K562 (cell line): ENCODE results near the gene UNC45A. TPM values are rescaled to one million over a fixed set of nuclear protein-coding genes. Genes with fewer than 3 reads are reported as not detected.

ENCODE experiments used
- ATAC-seq: fragments of 200-7000 bp; cut with Tn5 transposase; 3 replicates; pipeline ENCODE4 v1.9.1; 2020; ENCODE audit warnings: moderate library complexity
- BruUV-seq: library from RNA; stranded (reverse); fragments of 400-500 nt; replicated peaks from 2 replicates; lab custom pipeline; 2021; lab: Mats Ljungman, UMichigan
- CTCF ChIA-PET: fragments of 300-600 bp; formaldehyde crosslinking; extraction: SDS; loops from one replicate; lab custom pipeline; 2021; ENCODE audit warnings: low intra/inter-chr PET ratio; lab: Yijun Ruan, JAX
- POLR2A ChIA-PET: fragments of 300-600, 350-650 bp; sonication (Branson Sonifier 250); formaldehyde crosslinking; extraction: SDS; loops from one replicate; lab custom pipeline; 2021; ENCODE audit warnings: antibody characterized with exemption, inconsistent platforms; lab: Yijun Ruan, JAX
- DNase-seq, 4 experiments: peaks; one replicate each; pipeline versions ENCODE4 v3.0.0 to v3.0.0-alpha.2; 2011 to 2018; ENCODE audit warnings: low spot score in 3 of 4, mixed read lengths in 3 of 4; ENCODE audit errors: extremely low read depth in 1 of 4
- FAIRE-seq: peaks from 2 replicates; lab custom pipeline; 2011; peaks lifted over from hg19 to GRCh38; lab: Jason Lieb, UNC
- H2AFZ ChIP-seq: 2 replicates; pipeline ENCODE4 v1.6.0; 2011; ENCODE audit warnings: low read depth, low read length, control low read depth, inconsistent platforms
- H3K27ac ChIP-seq: fragments of 200-600 bp; 3 replicates; pipeline ENCODE4 v1.8.0; 2011; ENCODE audit warnings: low read depth, mild to moderate bottlenecking, control low read depth, inconsistent platforms, low read length, moderate library complexity, mixed read lengths; ENCODE audit errors: extremely low read depth
- H3K27me3 ChIP-seq, 2 experiments: fragments of 300-600 bp in 1 of 2; 2 replicates in 1 of 2; 3 replicates in 1 of 2; pipeline versions ENCODE4 v1.6.0 to v1.8.0; 2011; ENCODE audit warnings: inconsistent platforms in 2 of 2, low read length in 2 of 2, mild to moderate bottlenecking in 1 of 2, mixed read lengths in 1 of 2, moderate library complexity in 1 of 2; ENCODE audit not compliant: control insufficient read depth in 2 of 2, insufficient read depth in 2 of 2
- H3K36me3 ChIP-seq: fragments of 300-600 bp; 3 replicates; pipeline ENCODE4 v1.8.0; 2011; ENCODE audit warnings: mild to moderate bottlenecking, low read length, inconsistent platforms; ENCODE audit not compliant: control insufficient read depth, insufficient read depth
- H3K4me1 ChIP-seq, 2 experiments: fragments of 200-600 bp in 1 of 2; replicated peaks in 1 of 2; 2 replicates in 1 of 2; 3 replicates in 1 of 2; pipeline versions ENCODE4 v1.5.1 to v1.8.0; 2011; ENCODE audit warnings: inconsistent platforms in 2 of 2, low read length in 2 of 2, mild to moderate bottlenecking in 1 of 2, mixed read lengths in 1 of 2, moderate library complexity in 1 of 2; ENCODE audit not compliant: control insufficient read depth in 2 of 2, insufficient read depth in 2 of 2
- H3K4me2 ChIP-seq: 2 replicates; pipeline ENCODE4 v1.6.1; 2011; ENCODE audit warnings: low read length, control low read depth, inconsistent platforms, mixed read lengths; ENCODE audit not compliant: insufficient read depth
- H3K4me3 ChIP-seq: fragments of 200-600 bp; sonication (generic), shearing (Covaris generic); 2 replicates; pipeline ENCODE4 v1.5.1; 2016; ENCODE audit warnings: control low read depth, inconsistent platforms
- H3K79me2 ChIP-seq: fragments of 200-600 bp; 3 replicates; pipeline ENCODE4 v1.8.0; 2011; ENCODE audit warnings: low read length, inconsistent platforms; ENCODE audit not compliant: control insufficient read depth, insufficient read depth
- H3K9ac ChIP-seq, 2 experiments: 2 replicates each; pipeline versions ENCODE4 v1.6.0 to v1.6.1; 2011; ENCODE audit warnings: low read depth in 2 of 2, low read length in 2 of 2, control low read depth in 1 of 2, inconsistent platforms in 1 of 2, mild to moderate bottlenecking in 1 of 2, mixed read lengths in 1 of 2; ENCODE audit not compliant: insufficient read depth in 1 of 2
- H3K9me1 ChIP-seq: one replicate; pipeline ENCODE4 v1.6.0; 2011; ENCODE audit warnings: inconsistent platforms, mild to moderate bottlenecking, low read length, moderate library complexity; ENCODE audit not compliant: control insufficient read depth, insufficient read depth
- H3K9me3 ChIP-seq: replicated peaks from 2 replicates; pipeline ENCODE4 v1.5.1; 2011; ENCODE audit warnings: low read depth, low read length, inconsistent platforms; ENCODE audit not compliant: control insufficient read depth, insufficient read depth
- H4K20me1 ChIP-seq: replicated peaks from 2 replicates; pipeline ENCODE4 v1.6.1; 2011; ENCODE audit warnings: low read length, inconsistent platforms, mixed read lengths; ENCODE audit not compliant: control insufficient read depth, insufficient read depth
- CTBP1 ChIP-seq: fragments of 450-650 bp; IDR thresholded peaks from 2 replicates; pipeline ENCODE4 v1.6.1; 2016; ENCODE audit warnings: borderline replicate concordance
- ETV1 ChIP-seq: fragments of 450-650 bp; conservative IDR thresholded peaks from 2 replicates; pipeline ENCODE4 v1.6.1; 2016; ENCODE audit warnings: missing genetic modification characterization, control low read depth, low read depth, missing compliant biosample characterization
- FOSL1 ChIP-seq: fragments of 200-800 bp; sonication (Bioruptor generic); conservative IDR thresholded peaks from 2 replicates; pipeline ENCODE4 v1.6.1; 2016; ENCODE audit warnings: missing genetic modification characterization, missing compliant biosample characterization
- GATAD2A ChIP-seq: fragments of 450-650 bp; IDR thresholded peaks from 2 replicates; pipeline ENCODE4 v1.6.1; 2017
- HIVEP1 ChIP-seq: fragments of 250-450 bp; sonication (Bioruptor Pico); IDR thresholded peaks from 2 replicates; pipeline ENCODE4 v1.4.0; 2020; ENCODE audit warnings: mild to moderate bottlenecking
- MEIS2 ChIP-seq: fragments of 450-650 bp; IDR thresholded peaks from 2 replicates; pipeline ENCODE4 v1.6.1; 2014; ENCODE audit warnings: mild to moderate bottlenecking; ENCODE audit not compliant: partially characterized antibody
- MYC ChIP-seq, 2 experiments: fragments of 250-450 bp in 1 of 2; sonication (Bioruptor Pico) in 1 of 2; IDR thresholded peaks; 2 replicates each; pipeline versions ENCODE4 v1.5.1 to v1.6.1; 2012 to 2021; ENCODE audit warnings: low read depth in 2 of 2, borderline replicate concordance in 1 of 2, improper control_type of control experiment in 1 of 2, low read length in 1 of 2, mild to moderate bottlenecking in 1 of 2, moderate library complexity in 1 of 2
- NONO ChIP-seq, 2 experiments: fragments of 200-400 bp in 1 of 2; fragments of 450-650 bp in 1 of 2; formaldehyde crosslinking in 1 of 2; IDR thresholded peaks; 2 replicates each; pipeline ENCODE4 v1.6.1; 2017; ENCODE audit warnings: low read depth in 2 of 2, mild to moderate bottlenecking in 2 of 2, moderate library complexity in 2 of 2, low read length in 1 of 2
- POLR2G ChIP-seq: fragments of 200-400 bp; formaldehyde crosslinking; IDR thresholded peaks from 2 replicates; pipeline ENCODE4 v1.6.1; 2017; ENCODE audit warnings: low read depth, mild to moderate bottlenecking, antibody characterized with exemption, low read length, moderate library complexity
- RBBP5 ChIP-seq: fragments of 200-600 bp; sonication (generic); IDR thresholded peaks from 2 replicates; pipeline ENCODE4 v1.6.1; 2012; ENCODE audit warnings: borderline replicate concordance, mild to moderate bottlenecking, low read length, control low read depth, inconsistent platforms; ENCODE audit not compliant: insufficient read depth, poor library complexity, severe bottlenecking
- SP1 ChIP-seq: sonication (generic); formaldehyde crosslinking; IDR thresholded peaks from 2 replicates; pipeline ENCODE4 v1.8.1; 2022; ENCODE audit warnings: mild to moderate bottlenecking, missing genetic modification reagents
- SUPT5H ChIP-seq: fragments of 450-650 bp; IDR thresholded peaks from 2 replicates; pipeline ENCODE4 v1.6.1; 2016
- ZC3H4 ChIP-seq: sonication (generic); formaldehyde crosslinking; IDR thresholded peaks from 2 replicates; pipeline ENCODE4 v1.9.0; 2021; ENCODE audit warnings: missing genetic modification reagents, borderline replicate concordance
- ZNF436 ChIP-seq: fragments of 250-450, 450-650 bp; sonication (Bioruptor Pico); formaldehyde crosslinking; IDR thresholded peaks from 2 replicates; pipeline ENCODE4 v1.7.0; 2020; ENCODE audit warnings: mild to moderate bottlenecking
- ZNF589 ChIP-seq: fragments of 200-800 bp; sonication (Bioruptor generic); IDR thresholded peaks from 2 replicates; pipeline ENCODE4 v1.6.1; 2016; ENCODE audit warnings: low read depth, missing genetic modification characterization, missing compliant biosample characterization
- WGBS: fragments of 100-300 bp; shearing (Covaris generic); methylation state at CpG from one replicate; pipeline ENCODE4 v1.1.6; 2016; ENCODE audit warnings: low coverage, mixed read lengths; ENCODE audit not compliant: insufficient coverage; ENCODE audit errors: missing lambda C conversion rate; 5-methylcytosine and 5-hydroxymethylcytosine counted together
- in situ Hi-C: fragments of 300-500 bp; cut with MboI; formaldehyde crosslinking; loops from 4 replicates; pipeline ENCODE4 v1.15.0; 2018; ENCODE audit warnings: inconsistent platforms, mixed read lengths
- intact Hi-C: fragments of 100-400 bp; cut with micrococcal nuclease; formaldehyde crosslinking; loops from 2 replicates; pipeline ENCODE4 v1.14.2; 2022
- polyA plus RNA-seq, 8 experiments: library from polyadenylated mRNA; depleted of rRNA in 4 of 8; stranded (reverse) in 5 of 8; unstranded in 3 of 8; fragments of >200 nt; fragmentation: Nextera tagmentation in 2 of 8; fragmentation: Illumina TruSeq in 1 of 8; extraction: Ambion mirVana in 2 of 8; extraction: Trizol in 1 of 8; gene quantifications; 2 replicates each; pipeline versions ENCODE4 v1.2.1 to v1.2.3, GENCODE V29; 2011 to 2014; ENCODE audit warnings: inconsistent platforms in 1 of 8, missing spikeins in 1 of 8
- total RNA-seq, 7 experiments: library from RNA; depleted of rRNA in 6 of 7; stranded (reverse); fragments of >200 nt in 6 of 7; fragmentation: Illumina TruSeq in 2 of 7; extraction: Trizol in 2 of 7; gene quantifications; 2 replicates each; pipeline versions ENCODE4 v1.2.1 to v1.2.3, GENCODE V29; 2011 to 2021; ENCODE audit warnings: low replicate concordance in 1 of 7
- TF ChIP-seq, protein P1 (sequence below): fragments of 250-450 bp; sonication (Bioruptor Pico); IDR thresholded peaks from 2 replicates; pipeline ENCODE4 v1.4.0; 2020; ENCODE audit warnings: mild to moderate bottlenecking, moderate library complexity
- TF ChIP-seq, protein P2 (sequence below), 2 experiments: fragments of 200-800 bp in 1 of 2; sonication (Bioruptor generic) in 1 of 2; sonication (generic) in 1 of 2; formaldehyde crosslinking in 1 of 2; IDR thresholded peaks in 1 of 2; conservative IDR thresholded peaks in 1 of 2; 2 replicates each; pipeline versions ENCODE4 v1.5.0 to v1.6.1; 2016 to 2020; ENCODE audit warnings: missing compliant biosample characterization in 1 of 2, missing genetic modification characterization in 1 of 2, missing genetic modification reagents in 1 of 2

UNC45A gene
- total and polyA plus RNA-seq, 9 of the 15 experiments (the other 6 are each of a cell fraction or from before 2014, with no cell fraction given): 22.4 to 79.3 (median 43.7) TPM

DNA sequence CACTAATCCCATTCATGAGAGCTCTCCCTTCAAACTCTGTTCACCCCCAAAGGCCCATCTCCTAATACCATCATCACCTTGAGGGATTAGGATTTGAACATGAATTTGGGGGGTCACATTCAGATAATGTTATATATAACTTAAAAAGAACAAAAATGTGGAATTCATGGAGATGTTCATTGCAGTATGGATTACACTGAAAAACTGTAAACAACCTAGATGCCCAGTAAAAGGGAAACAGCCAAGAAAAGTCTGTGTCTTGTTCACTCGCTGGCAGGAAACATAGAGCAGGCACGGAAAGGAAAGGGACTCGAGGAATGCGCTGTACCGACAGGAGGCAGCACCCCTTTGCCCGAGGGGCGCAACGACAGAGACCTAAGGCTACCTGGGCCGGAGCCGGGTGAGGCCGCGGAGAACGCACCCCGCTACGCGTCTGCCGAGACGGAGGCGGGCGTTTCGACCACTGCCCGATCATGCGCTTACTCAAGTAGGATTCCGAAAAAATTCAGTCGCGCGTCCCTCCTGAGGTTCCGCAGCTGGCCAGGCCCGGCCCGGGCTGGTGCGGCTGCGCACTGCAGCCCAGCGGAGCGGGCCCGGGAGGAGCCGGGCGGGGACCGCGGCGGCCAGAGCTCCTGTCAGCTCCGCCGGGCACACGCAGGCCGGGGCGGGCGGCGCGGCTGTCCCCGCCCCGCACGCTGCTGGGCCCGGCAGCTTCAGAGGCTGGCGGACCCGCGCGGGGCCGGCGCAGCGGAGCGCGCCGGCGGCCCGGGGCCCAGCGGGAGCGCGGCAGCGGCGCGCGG, 32.8 kb upstream of the UNC45A start:
- H3K27me3 ChIP-seq: no peaks in the 10 kb centered on the region
- peak overlapping the region; percentile 99 for H3K27ac ChIP-seq
- no peaks in the 10 kb centered on the region for H3K9me3 ChIP-seq
- peak overlapping the region; percentile 69 for H3K4me3 ChIP-seq
- intact Hi-C loops (no loop called here), in situ Hi-C loops (no loop called here)
- H4K20me1 ChIP-seq: no peaks in the 10 kb centered on the region
- peaks cover 28 to 69% of the 10 kb centered on the region in 2 experiments; a peak in 4 of 5 replicates for H3K4me1 ChIP-seq
- BruUV-seq: TSS peak; percentile 76
- DNase-seq (peak; percentile 75 to 92 (median 90)), FAIRE-seq (no peak), ATAC-seq (peak; percentile 75)
- H3K36me3 ChIP-seq: peaks cover 31% of the 10 kb centered on the region
- peak overlapping the region; percentile 95 to 99 for H3K9ac ChIP-seq
- peaks cover 52% of the 10 kb centered on the region for H3K79me2 ChIP-seq
- WGBS: under 1% methylated on average over 61 of the region's 71 CpGs
- peak overlapping the region; percentile 93 for H3K4me2 ChIP-seq
- CTCF ChIA-PET: interaction anchor here (0.7 to 1.8 kb wide), 4 partner anchors 29 to 130 kb away, joined by 3 to 6 read pairs (median 4); partner anchors contain the start of gene UNC45A
- POLR2A ChIA-PET: interaction anchor here (0.6 to 7.0 kb wide), 16 partner anchors 8 to 1144 kb away, joined by 3 to 70 read pairs (median 4); partner anchors contain the start of genes BLM, HDDC3 and UNC45A
- peaks cover 4% of the 10 kb centered on the region for H3K9me1 ChIP-seq
- peak overlapping the region; percentile 69 for H2AFZ ChIP-seq
- TF ChIP-seq ZC3H4 (CRISPR knock-in tag) (peak; percentile 35; the same call in 1 of the 2 replicates), ETV1 (tag) (peak; percentile 3; the same call in 1 of the 2 replicates), NONO (IDR thresholded peaks at IDR 0.05; ENCODE audit: low read depth in 2 of 2, low read length in 1 of 2) (no peak), ZNF589 (CRISPR knock-in tag) (peak; percentile 65; the same call in 1 of the 2 replicates), SP1 (CRISPR knock-in tag) (peak; percentile 62; the same call in 1 of the 2 replicates), GATAD2A (0 out of 2 replicates have a peak, but pooled peaks have one; percentile 29), RBBP5 (peak; percentile 53), MYC (IDR thresholded peaks at IDR 0.05; ENCODE audit: low read depth, low read length) (peak; percentile 39), MYC (CRISPR knock-in tag; IDR thresholded peaks at IDR 0.05; ENCODE audit: borderline replicate concordance, low read depth) (no peak; the same call in none of the 2 replicates), POLR2G (peak; percentile 81), CTBP1 (peak; percentile 45), MEIS2 (peak; percentile 50), ZNF436 (CRISPR knock-in tag) (0 out of 2 replicates have a peak, but pooled peaks have one; percentile 5), FOSL1 (no peak; the same call in 1 of the 2 replicates), SUPT5H (peak; percentile 69), HIVEP1 (CRISPR knock-in tag) (no peak)
- TF ChIP-seq, protein P1, sequence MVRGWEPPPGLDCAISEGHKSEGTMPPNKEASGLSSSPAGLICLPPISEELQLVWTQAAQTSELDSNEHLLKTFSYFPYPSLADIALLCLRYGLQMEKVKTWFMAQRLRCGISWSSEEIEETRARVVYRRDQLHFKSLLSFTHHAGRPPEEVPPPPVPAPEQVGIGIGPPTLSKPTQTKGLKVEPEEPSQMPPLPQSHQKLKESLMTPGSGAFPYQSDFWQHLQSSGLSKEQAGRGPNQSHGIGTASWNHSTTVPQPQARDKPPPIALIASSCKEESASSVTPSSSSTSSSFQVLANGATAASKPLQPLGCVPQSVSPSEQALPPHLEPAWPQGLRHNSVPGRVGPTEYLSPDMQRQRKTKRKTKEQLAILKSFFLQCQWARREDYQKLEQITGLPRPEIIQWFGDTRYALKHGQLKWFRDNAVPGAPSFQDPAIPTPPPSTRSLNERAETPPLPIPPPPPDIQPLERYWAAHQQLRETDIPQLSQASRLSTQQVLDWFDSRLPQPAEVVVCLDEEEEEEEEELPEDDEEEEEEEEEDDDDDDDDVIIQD: 0 out of 2 replicates have a peak, but pooled peaks have one; percentile 13
- TF ChIP-seq, protein P2, sequence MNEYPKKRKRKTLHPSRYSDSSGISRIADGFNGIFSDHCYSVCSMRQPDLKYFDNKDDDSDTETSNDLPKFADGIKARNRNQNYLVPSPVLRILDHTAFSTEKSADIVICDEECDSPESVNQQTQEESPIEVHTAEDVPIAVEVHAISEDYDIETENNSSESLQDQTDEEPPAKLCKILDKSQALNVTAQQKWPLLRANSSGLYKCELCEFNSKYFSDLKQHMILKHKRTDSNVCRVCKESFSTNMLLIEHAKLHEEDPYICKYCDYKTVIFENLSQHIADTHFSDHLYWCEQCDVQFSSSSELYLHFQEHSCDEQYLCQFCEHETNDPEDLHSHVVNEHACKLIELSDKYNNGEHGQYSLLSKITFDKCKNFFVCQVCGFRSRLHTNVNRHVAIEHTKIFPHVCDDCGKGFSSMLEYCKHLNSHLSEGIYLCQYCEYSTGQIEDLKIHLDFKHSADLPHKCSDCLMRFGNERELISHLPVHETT (CRISPR knock-in tag; conservative IDR thresholded peaks at IDR 0.05 in 1 of 2, IDR thresholded peaks at IDR 0.05 in 1 of 2): peak in 1 of 2 experiments; percentile 67; a peak in 2 of 4 replicates
